ENCODE data around the gene ZMIZ1.

DNA sequence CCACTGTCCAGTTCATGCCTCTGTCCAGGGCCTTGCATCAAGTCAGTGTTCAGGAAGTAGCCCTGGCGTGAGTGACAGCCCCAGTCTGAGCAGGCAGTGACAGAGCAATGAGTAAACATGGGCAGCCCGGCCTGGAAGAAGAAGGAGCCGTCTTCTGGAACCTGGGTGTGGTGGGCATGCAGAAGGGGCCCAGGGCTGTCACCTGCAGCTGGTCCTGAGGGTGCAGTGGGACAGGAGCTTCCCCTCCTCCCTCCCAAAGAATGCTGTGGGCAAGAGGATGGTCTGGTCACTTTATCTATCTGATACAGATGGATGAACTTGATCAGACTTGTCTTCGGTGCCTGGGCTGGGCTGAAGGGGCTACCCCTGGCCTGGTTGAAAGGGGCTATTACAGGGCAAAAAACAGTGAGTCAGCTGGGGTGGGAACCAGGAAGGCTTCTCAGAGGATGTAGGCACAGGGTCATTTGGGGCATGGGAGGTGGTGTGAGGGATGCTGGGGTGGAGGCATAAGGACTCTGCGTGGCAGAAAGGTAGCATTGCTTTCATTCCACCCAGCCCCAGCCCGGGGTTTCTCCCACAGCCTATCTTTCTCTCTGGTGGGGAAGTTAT is 235.8 kb downstream of the ZMIZ1 start:
- TF ChIP-seq, protein P1, sequence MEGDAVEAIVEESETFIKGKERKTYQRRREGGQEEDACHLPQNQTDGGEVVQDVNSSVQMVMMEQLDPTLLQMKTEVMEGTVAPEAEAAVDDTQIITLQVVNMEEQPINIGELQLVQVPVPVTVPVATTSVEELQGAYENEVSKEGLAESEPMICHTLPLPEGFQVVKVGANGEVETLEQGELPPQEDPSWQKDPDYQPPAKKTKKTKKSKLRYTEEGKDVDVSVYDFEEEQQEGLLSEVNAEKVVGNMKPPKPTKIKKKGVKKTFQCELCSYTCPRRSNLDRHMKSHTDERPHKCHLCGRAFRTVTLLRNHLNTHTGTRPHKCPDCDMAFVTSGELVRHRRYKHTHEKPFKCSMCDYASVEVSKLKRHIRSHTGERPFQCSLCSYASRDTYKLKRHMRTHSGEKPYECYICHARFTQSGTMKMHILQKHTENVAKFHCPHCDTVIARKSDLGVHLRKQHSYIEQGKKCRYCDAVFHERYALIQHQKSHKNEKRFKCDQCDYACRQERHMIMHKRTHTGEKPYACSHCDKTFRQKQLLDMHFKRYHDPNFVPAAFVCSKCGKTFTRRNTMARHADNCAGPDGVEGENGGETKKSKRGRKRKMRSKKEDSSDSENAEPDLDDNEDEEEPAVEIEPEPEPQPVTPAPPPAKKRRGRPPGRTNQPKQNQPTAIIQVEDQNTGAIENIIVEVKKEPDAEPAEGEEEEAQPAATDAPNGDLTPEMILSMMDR (IDR thresholded peaks at IDR 0.05), result no peak
- TF ChIP-seq EP300 (IDR thresholded peaks at IDR 0.05), result no peak
- no peak for TF ChIP-seq SMC3 (IDR thresholded peaks at IDR 0.05)
- TF ChIP-seq NR3C1 (IDR thresholded peaks at IDR 0.05), result no peak
- TF ChIP-seq, protein P2, sequence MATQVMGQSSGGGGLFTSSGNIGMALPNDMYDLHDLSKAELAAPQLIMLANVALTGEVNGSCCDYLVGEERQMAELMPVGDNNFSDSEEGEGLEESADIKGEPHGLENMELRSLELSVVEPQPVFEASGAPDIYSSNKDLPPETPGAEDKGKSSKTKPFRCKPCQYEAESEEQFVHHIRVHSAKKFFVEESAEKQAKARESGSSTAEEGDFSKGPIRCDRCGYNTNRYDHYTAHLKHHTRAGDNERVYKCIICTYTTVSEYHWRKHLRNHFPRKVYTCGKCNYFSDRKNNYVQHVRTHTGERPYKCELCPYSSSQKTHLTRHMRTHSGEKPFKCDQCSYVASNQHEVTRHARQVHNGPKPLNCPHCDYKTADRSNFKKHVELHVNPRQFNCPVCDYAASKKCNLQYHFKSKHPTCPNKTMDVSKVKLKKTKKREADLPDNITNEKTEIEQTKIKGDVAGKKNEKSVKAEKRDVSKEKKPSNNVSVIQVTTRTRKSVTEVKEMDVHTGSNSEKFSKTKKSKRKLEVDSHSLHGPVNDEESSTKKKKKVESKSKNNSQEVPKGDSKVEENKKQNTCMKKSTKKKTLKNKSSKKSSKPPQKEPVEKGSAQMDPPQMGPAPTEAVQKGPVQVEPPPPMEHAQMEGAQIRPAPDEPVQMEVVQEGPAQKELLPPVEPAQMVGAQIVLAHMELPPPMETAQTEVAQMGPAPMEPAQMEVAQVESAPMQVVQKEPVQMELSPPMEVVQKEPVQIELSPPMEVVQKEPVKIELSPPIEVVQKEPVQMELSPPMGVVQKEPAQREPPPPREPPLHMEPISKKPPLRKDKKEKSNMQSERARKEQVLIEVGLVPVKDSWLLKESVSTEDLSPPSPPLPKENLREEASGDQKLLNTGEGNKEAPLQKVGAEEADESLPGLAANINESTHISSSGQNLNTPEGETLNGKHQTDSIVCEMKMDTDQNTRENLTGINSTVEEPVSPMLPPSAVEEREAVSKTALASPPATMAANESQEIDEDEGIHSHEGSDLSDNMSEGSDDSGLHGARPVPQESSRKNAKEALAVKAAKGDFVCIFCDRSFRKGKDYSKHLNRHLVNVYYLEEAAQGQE (IDR thresholded peaks at IDR 0.05), result no peak
- no peak for TF ChIP-seq RAD21 (conservative IDR thresholded peaks at IDR 0.05 in 1 of 2, IDR thresholded peaks at IDR 0.05 in 1 of 2)
